Epithelial cell of esophagus (primary cell): Measurements from ENCODE around the gene ADAM12.
"Not testable (repeated sequence)": the region's sequence is repeated elsewhere in the genome, so short reads cannot be mapped to it uniquely, and the experiment has no call there.

Experiments
- DNase-seq: peaks from one replicate; pipeline ENCODE4 v3.0.0; 2010; ENCODE audit warnings: low read depth
- H3K4me3 ChIP-seq: 2 replicates; pipeline ENCODE4 v1.5.1; 2011; ENCODE audit warnings: mild to moderate bottlenecking, low read length, control low read depth
- TF ChIP-seq, protein P1 (sequence below): IDR thresholded peaks from 2 replicates; pipeline ENCODE4 v1.5.1; 2011; ENCODE audit warnings: low read depth, mild to moderate bottlenecking, low read length, control low read depth, inconsistent platforms; ENCODE audit not compliant: insufficient read depth; ENCODE audit errors: missing control alignments

ADAM12 gene

DNA sequence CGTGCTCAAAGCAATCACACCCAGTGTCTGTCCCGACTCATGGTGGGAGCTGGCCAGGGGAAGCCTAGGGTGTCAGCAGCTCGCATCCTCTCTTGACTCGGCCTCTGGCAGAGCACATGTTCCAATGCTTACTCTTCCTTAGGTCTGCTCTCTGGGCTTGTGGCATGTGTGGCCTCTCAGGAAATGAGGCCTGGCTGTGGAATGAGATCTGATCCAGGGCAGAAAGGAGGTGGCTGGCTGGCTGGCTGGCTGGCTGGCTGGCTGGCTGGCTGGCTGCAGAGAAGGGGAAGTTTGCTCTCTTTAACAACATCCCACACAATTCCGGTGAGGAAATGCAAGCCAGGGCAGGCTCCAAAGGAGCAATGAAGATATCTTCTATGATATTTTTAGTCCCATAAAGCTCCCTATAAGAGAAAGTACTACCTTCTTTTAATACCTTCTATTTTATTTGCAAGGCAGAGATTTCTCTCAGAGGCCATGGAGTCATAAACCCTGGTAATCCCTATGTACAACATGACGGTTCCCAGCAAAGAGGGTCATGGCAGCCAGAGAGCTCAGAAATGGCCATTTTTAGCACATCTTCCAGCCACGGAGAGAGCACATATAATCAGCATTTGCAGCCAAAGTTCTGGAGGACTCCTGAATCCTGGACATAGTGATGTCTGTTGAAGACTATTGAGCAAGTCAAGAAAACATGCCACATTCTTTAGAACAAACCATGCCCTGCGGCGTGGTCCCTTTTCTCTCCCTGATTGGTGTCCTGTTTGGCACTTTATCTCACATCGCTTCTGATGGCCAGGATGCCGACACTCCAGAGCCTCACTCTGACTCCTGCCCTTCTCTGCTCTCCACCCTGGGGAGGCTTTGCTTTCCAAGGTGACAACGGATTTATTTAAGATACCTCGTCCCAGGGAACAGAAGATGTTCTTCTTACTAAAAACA, 338.2 kb downstream of the ADAM12 start:
- H3K4me3 ChIP-seq = no peak overlapping the region

DNA sequence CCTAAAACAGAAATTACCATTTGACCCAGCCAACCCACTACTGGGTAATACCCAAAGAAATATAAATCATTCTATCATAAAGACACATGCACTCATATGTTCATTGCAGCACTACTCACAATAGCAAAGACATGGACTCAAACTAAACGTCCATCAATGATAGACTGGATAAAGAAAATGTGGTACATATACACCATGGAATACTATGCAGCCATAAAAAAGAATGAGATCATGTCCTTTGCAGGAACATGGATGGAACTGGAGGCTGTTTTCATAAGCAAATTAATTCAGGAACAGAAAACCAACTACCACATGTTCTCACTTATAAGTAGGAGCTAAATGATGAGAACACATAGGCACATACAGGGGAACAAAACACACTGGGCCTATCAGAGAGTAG, 340.5 kb downstream of the ADAM12 start:
- not testable (repeated sequence) for H3K4me3 ChIP-seq, DNase-seq

More for the DNA sequence above, 338.2 kb downstream of the ADAM12 start:
- TF ChIP-seq, protein P1, sequence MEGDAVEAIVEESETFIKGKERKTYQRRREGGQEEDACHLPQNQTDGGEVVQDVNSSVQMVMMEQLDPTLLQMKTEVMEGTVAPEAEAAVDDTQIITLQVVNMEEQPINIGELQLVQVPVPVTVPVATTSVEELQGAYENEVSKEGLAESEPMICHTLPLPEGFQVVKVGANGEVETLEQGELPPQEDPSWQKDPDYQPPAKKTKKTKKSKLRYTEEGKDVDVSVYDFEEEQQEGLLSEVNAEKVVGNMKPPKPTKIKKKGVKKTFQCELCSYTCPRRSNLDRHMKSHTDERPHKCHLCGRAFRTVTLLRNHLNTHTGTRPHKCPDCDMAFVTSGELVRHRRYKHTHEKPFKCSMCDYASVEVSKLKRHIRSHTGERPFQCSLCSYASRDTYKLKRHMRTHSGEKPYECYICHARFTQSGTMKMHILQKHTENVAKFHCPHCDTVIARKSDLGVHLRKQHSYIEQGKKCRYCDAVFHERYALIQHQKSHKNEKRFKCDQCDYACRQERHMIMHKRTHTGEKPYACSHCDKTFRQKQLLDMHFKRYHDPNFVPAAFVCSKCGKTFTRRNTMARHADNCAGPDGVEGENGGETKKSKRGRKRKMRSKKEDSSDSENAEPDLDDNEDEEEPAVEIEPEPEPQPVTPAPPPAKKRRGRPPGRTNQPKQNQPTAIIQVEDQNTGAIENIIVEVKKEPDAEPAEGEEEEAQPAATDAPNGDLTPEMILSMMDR = no peak
- DNase-seq = peak; percentile 80

DNA sequence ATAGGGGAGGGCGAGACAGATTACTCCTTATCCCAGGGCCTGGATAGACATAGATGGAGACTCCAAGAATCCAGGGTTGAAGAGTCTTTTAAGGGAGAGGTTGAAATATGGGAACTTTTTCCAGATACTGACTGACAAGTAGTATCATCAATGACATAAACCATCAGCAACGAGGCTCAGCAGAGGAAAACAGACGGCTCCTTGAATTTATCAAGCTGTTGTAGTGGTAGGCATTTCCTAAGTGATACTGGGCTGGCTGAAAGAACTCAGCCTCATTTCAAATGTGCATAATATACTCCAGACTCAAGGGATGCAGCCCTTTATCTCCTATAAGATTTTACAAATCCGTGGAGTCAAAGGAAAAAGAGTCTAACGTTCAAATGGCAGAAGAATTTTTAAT, 341.4 kb downstream of the ADAM12 start:
- no peak for DNase-seq
- H3K4me3 ChIP-seq = no peak overlapping the region
- TF ChIP-seq, protein P1 = no peak

DNA sequence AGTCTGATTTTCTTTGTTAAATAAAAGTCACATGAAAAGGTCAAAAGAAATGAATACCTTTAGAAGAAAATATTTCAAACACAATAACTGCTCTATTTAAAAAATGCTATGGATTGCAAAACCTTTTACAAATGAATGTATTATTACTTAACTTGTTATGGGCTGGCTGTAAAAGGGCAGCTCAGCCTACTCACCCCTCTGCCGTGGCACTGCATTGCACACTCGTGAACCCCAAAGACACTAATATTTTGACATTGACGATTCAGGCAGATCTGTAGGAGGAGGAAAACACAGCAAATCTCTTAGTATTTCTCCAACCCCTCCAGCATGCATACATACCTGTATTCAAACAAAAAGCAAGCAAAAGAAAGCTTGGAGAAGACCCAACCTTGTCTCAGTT, 342.4 kb downstream of the ADAM12 start:
- DNase-seq = no peak
- TF ChIP-seq, protein P1 = no peak

DNA sequence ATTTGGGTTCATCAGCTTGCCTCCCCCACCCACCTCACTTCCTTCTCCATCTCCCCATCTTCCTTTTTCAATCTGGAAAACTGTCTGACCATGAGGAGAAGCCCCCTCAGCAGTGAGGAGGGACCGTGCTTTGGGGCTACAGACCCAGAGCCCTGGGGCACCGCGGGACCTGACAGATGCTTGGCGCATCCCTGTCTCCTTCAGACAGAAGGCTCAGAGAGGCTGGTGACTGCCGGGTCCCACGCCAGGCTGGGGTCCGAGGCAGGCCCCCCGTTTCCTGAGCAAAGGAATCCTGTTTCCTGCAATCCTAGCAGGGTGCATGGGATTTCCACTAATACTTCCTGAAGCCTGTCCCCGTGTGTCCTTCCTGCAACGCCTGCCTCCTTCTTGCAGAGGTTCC, 344.9 kb downstream of the ADAM12 start:
- TF ChIP-seq, protein P1 = no peak
- no peak overlapping the region for H3K4me3 ChIP-seq

More for the DNA sequence above, 342.4 kb downstream of the ADAM12 start:
- H3K4me3 ChIP-seq = no peak overlapping the region

DNA sequence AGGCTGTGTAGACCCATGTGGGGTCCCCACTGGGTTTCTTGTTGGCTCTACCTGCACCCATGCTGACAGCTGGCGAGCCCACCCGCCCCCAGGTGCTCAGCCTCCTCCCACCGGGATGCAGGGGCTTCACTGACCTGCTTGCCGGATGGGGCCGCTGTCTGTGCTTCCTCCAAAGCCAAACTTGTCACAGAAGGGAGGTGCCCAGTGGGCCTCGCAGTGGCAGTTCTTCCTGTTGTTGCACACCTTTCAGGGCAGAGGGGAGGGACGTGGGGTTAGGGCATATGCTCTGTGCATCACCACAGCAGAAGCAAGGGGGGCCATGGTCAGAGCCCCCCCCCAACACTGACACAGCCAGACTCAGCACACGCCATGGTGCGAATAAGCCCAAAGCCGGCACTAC, 345.4 kb downstream of the ADAM12 start:
- TF ChIP-seq, protein P1 = no peak
- no peak for DNase-seq
- no peak overlapping the region for H3K4me3 ChIP-seq

More for the DNA sequence above, 344.9 kb downstream of the ADAM12 start:
- DNase-seq = no peak

DNA sequence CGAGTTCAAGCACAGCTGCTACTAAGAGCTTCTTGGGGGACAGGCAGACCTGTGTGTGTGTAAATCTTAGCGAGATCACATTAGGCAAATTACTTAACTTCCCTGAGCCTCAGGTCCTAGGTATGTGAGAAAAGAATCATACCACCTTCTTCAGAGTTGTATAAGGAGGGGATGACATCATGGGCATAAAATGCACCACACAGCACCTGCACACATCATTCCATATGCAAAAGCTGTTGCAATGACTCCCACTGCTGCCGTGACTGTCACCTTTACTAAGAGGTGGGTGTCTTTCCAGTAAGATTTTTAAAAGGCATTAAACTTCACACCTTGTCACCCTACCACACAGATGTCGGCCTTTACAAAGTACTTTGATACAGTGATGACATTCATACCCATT, 345.9 kb downstream of the ADAM12 start:
- DNase-seq = peak; percentile 90
- no peak overlapping the region for H3K4me3 ChIP-seq
- TF ChIP-seq, protein P1 = no peak
